WTC11 (cell line): ENCODE data around the gene ZNF423. TPM values are rescaled to one million over a fixed set of nuclear protein-coding genes. Genes with fewer than 3 reads are reported as not detected.

Source experiments
- ATAC-seq: fragments of 200-7000 bp; cut with Tn5 transposase; 2 replicates; pipeline ENCODE4 v1.10.0; 2021; ENCODE audit warnings: mild to moderate bottlenecking, moderate library complexity
- CTCF ChIA-PET: fragments of 300-600 bp; sonication (Branson Sonifier 250); formaldehyde crosslinking; loops from one replicate; lab custom pipeline; 2021; ENCODE audit warnings: antibody characterized with exemption; lab: Charles Lee
- POLR2A ChIA-PET: fragments of 350-600 bp; sonication (Branson Sonifier 250); formaldehyde crosslinking; loops from one replicate; lab custom pipeline; 2021; ENCODE audit warnings: antibody characterized with exemption; lab: Charles Lee
- DNase-seq: peaks from one replicate; pipeline ENCODE4 v3.0.0; 2021; ENCODE audit warnings: low spot score
- H3K27ac Mint-ChIP-seq: 2 replicates; pipeline ENCODE4 v1.8.0; 2021; ENCODE audit warnings: mixed read lengths
- H3K27me3 Mint-ChIP-seq: 2 replicates; pipeline ENCODE4 v1.8.0; 2021; ENCODE audit warnings: low read depth, mild to moderate bottlenecking, moderate library complexity, mixed read lengths
- H3K36me3 Mint-ChIP-seq: 2 replicates; pipeline ENCODE4 v1.8.0; 2021; ENCODE audit warnings: mixed read lengths
- H3K4me1 Mint-ChIP-seq: 2 replicates; pipeline ENCODE4 v1.8.0; 2022; ENCODE audit warnings: mixed read lengths
- H3K4me3 Mint-ChIP-seq: 2 replicates; pipeline ENCODE4 v1.8.0; 2021; ENCODE audit warnings: mild to moderate bottlenecking, moderate library complexity, mixed read lengths
- H3K9me3 Mint-ChIP-seq: 2 replicates; pipeline ENCODE4 v1.8.0; 2021; ENCODE audit warnings: mixed read lengths
- ATF1 ChIP-seq: sonication (generic); formaldehyde crosslinking; IDR thresholded peaks from 2 replicates; pipeline ENCODE4 v1.8.1; 2023; ENCODE audit warnings: mild to moderate bottlenecking, moderate library complexity, missing genetic modification reagents
- GABPB1 ChIP-seq: sonication (generic); formaldehyde crosslinking; IDR thresholded peaks from 2 replicates; pipeline ENCODE4 v1.8.1; 2023; ENCODE audit warnings: mild to moderate bottlenecking, missing genetic modification reagents
- GRHL2 ChIP-seq: fragments of 250-450 bp; sonication (Bioruptor Pico); IDR thresholded peaks from 2 replicates; pipeline ENCODE4 v1.8.0; 2022; ENCODE audit warnings: mild to moderate bottlenecking, moderate library complexity; ENCODE audit not compliant: insufficient replicate concordance, severe bottlenecking
- NFATC4 ChIP-seq: fragments of 250-450 bp; sonication (Bioruptor Pico); IDR thresholded peaks from 2 replicates; pipeline ENCODE4 v1.9.0; 2021; ENCODE audit warnings: mild to moderate bottlenecking
- NFE2L1 ChIP-seq: sonication (generic); formaldehyde crosslinking; IDR thresholded peaks from 2 replicates; pipeline ENCODE4 v1.8.1; 2023; ENCODE audit warnings: missing genetic modification reagents
- NR2C2 ChIP-seq: sonication (generic); formaldehyde crosslinking; IDR thresholded peaks from 2 replicates; pipeline ENCODE4 v1.8.0; 2022; ENCODE audit warnings: mild to moderate bottlenecking, missing genetic modification reagents
- SMAD3 ChIP-seq: sonication (generic); formaldehyde crosslinking; IDR thresholded peaks from 2 replicates; pipeline ENCODE4 v1.8.0; 2022; ENCODE audit warnings: missing genetic modification reagents, mild to moderate bottlenecking, borderline replicate concordance
- SP1 ChIP-seq: sonication (generic); formaldehyde crosslinking; conservative IDR thresholded peaks from 2 replicates; pipeline ENCODE4 v1.8.1; 2022; ENCODE audit warnings: missing genetic modification reagents
- TCF7 ChIP-seq: sonication (generic); formaldehyde crosslinking; IDR thresholded peaks from 2 replicates; pipeline ENCODE4 v1.8.0; 2022; ENCODE audit warnings: mild to moderate bottlenecking, low read depth, missing genetic modification reagents, moderate library complexity
- TP53 ChIP-seq: sonication (generic); formaldehyde crosslinking; IDR thresholded peaks from 2 replicates; pipeline ENCODE4 v1.8.1; 2023; ENCODE audit warnings: mild to moderate bottlenecking, missing genetic modification reagents
- ZNF138 ChIP-seq: sonication (generic); formaldehyde crosslinking; conservative IDR thresholded peaks from 2 replicates; pipeline ENCODE4 v1.8.1; 2022; ENCODE audit warnings: mild to moderate bottlenecking, moderate library complexity, missing genetic modification reagents
- ZNF416 ChIP-seq: fragments of 250-450 bp; sonication (Bioruptor Pico); IDR thresholded peaks from 2 replicates; pipeline ENCODE4 v1.9.0; 2021; ENCODE audit warnings: mild to moderate bottlenecking, inconsistent platforms
- total RNA-seq: library from RNA; stranded (reverse); gene quantifications from 3 replicates; pipeline ENCODE4 v1.2.3, GENCODE V29; 2021
- TF ChIP-seq, protein P1 (sequence below): sonication (generic); formaldehyde crosslinking; IDR thresholded peaks from 2 replicates; pipeline ENCODE4 v1.8.1; 2022; ENCODE audit warnings: missing genetic modification reagents, borderline replicate concordance
- TF ChIP-seq, protein P2 (sequence below): fragments of 250-450 bp; sonication (Bioruptor Pico); IDR thresholded peaks from 2 replicates; pipeline ENCODE4 v2.1.2; 2022; ENCODE audit warnings: mild to moderate bottlenecking, moderate library complexity
- TF ChIP-seq, protein P3 (sequence below): fragments of 250-450 bp; sonication (Bioruptor Pico); IDR thresholded peaks from 2 replicates; pipeline ENCODE4 v1.9.0; 2021; ENCODE audit warnings: moderate library complexity, mild to moderate bottlenecking, inconsistent platforms, borderline replicate concordance
- TF ChIP-seq, protein P4 (sequence below): sonication (generic); formaldehyde crosslinking; IDR thresholded peaks from 2 replicates; pipeline ENCODE4 v1.8.0; 2023; ENCODE audit warnings: missing genetic modification reagents, mild to moderate bottlenecking, borderline replicate concordance
- TF ChIP-seq, protein P5 (sequence below): sonication (generic); formaldehyde crosslinking; IDR thresholded peaks from 2 replicates; pipeline ENCODE4 v1.8.1; 2023; ENCODE audit warnings: mild to moderate bottlenecking, missing genetic modification reagents
- TF ChIP-seq, protein P6 (sequence below): fragments of 250-450 bp; sonication (Bioruptor Pico); conservative IDR thresholded peaks from 2 replicates; pipeline ENCODE4 v1.9.0; 2021; ENCODE audit warnings: mild to moderate bottlenecking
- TF ChIP-seq, protein P7 (sequence below): sonication (generic); formaldehyde crosslinking; IDR thresholded peaks from 2 replicates; pipeline ENCODE4 v1.8.0; 2022; ENCODE audit warnings: mild to moderate bottlenecking, missing genetic modification reagents

The ZNF423 gene
- total RNA-seq, 1 experiment from 2014 or later = 38.8 TPM

DNA sequence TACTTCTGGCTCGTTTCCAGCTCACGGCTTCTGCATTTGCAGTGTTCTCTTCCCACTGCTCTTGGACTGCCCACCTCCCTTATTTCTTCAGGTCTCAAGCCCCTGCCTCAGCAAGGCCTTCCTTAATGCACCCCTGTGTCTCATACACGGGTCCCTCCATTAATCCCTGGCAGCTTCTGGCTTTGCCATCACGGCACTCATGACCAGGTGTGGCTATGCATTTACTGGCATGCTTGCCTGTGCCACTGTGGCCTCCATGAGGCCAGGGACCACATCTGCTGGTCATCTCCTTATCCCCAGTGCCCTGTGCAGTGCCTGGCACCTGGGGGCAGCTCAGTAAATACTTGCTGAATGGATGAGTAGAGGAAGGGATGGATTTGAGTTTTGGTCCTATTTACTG is 368.2 kb downstream of the ZNF423 start:
- Mint-ChIP-seq H3K27ac (no peak overlapping the region), H3K9me3 (0 out of 2 replicates have a peak, but pooled peaks cover 4% of the 10 kb centered on the region), H3K4me1 (peaks cover 16% of the 10 kb centered on the region), H3K27me3 (peaks cover 8% of the 10 kb centered on the region), H3K36me3 (no peaks in the 10 kb centered on the region; the same call in 1 of the 2 replicates), H3K4me3 (no peak overlapping the region)
- TF ChIP-seq, protein P1, sequence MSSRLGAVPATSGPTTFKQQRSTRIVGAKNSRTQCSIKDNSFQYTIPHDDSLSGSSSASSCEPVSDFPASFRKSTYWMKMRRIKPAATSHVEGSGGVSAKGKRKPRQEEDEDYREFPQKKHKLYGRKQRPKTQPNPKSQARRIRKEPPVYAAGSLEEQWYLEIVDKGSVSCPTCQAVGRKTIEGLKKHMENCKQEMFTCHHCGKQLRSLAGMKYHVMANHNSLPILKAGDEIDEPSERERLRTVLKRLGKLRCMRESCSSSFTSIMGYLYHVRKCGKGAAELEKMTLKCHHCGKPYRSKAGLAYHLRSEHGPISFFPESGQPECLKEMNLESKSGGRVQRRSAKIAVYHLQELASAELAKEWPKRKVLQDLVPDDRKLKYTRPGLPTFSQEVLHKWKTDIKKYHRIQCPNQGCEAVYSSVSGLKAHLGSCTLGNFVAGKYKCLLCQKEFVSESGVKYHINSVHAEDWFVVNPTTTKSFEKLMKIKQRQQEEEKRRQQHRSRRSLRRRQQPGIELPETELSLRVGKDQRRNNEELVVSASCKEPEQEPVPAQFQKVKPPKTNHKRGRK = no peak
- TF ChIP-seq, protein P2, sequence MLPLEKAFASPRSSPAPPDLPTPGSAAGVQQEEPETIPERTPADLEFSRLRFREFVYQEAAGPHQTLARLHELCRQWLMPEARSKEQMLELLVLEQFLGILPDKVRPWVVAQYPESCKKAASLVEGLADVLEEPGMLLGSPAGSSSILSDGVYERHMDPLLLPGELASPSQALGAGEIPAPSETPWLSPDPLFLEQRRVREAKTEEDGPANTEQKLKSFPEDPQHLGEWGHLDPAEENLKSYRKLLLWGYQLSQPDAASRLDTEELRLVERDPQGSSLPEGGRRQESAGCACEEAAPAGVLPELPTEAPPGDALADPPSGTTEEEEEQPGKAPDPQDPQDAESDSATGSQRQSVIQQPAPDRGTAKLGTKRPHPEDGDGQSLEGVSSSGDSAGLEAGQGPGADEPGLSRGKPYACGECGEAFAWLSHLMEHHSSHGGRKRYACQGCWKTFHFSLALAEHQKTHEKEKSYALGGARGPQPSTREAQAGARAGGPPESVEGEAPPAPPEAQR (CRISPR knock-in tag) = no peak
- TF ChIP-seq, protein P3, sequence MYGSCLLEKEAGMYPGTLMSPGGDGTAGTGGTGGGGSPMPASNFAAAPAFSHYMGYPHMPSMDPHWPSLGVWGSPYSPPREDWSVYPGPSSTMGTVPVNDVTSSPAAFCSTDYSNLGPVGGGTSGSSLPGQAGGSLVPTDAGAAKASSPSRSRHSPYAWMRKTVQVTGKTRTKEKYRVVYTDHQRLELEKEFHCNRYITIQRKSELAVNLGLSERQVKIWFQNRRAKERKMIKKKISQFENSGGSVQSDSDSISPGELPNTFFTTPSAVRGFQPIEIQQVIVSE = no peak
- TF ChIP-seq SMAD3 (CRISPR knock-in tag) (no peak), ZNF138 (CRISPR knock-in tag) (no peak), NFE2L1 (CRISPR knock-in tag) (no peak), ATF1 (CRISPR knock-in tag) (no peak), TP53 (no peak), TCF7 (CRISPR knock-in tag) (no peak), ZNF416 (CRISPR knock-in tag) (no peak), GABPB1 (no peak), NR2C2 (CRISPR knock-in tag) (no peak), GRHL2 (CRISPR knock-in tag) (no peak), SP1 (CRISPR knock-in tag) (no peak), NFATC4 (CRISPR knock-in tag) (no peak)
- TF ChIP-seq, protein P4, sequence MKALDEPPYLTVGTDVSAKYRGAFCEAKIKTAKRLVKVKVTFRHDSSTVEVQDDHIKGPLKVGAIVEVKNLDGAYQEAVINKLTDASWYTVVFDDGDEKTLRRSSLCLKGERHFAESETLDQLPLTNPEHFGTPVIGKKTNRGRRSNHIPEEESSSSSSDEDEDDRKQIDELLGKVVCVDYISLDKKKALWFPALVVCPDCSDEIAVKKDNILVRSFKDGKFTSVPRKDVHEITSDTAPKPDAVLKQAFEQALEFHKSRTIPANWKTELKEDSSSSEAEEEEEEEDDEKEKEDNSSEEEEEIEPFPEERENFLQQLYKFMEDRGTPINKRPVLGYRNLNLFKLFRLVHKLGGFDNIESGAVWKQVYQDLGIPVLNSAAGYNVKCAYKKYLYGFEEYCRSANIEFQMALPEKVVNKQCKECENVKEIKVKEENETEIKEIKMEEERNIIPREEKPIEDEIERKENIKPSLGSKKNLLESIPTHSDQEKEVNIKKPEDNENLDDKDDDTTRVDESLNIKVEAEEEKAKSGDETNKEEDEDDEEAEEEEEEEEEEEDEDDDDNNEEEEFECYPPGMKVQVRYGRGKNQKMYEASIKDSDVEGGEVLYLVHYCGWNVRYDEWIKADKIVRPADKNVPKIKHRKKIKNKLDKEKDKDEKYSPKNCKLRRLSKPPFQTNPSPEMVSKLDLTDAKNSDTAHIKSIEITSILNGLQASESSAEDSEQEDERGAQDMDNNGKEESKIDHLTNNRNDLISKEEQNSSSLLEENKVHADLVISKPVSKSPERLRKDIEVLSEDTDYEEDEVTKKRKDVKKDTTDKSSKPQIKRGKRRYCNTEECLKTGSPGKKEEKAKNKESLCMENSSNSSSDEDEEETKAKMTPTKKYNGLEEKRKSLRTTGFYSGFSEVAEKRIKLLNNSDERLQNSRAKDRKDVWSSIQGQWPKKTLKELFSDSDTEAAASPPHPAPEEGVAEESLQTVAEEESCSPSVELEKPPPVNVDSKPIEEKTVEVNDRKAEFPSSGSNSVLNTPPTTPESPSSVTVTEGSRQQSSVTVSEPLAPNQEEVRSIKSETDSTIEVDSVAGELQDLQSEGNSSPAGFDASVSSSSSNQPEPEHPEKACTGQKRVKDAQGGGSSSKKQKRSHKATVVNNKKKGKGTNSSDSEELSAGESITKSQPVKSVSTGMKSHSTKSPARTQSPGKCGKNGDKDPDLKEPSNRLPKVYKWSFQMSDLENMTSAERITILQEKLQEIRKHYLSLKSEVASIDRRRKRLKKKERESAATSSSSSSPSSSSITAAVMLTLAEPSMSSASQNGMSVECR = no peak
- TF ChIP-seq, protein P5, sequence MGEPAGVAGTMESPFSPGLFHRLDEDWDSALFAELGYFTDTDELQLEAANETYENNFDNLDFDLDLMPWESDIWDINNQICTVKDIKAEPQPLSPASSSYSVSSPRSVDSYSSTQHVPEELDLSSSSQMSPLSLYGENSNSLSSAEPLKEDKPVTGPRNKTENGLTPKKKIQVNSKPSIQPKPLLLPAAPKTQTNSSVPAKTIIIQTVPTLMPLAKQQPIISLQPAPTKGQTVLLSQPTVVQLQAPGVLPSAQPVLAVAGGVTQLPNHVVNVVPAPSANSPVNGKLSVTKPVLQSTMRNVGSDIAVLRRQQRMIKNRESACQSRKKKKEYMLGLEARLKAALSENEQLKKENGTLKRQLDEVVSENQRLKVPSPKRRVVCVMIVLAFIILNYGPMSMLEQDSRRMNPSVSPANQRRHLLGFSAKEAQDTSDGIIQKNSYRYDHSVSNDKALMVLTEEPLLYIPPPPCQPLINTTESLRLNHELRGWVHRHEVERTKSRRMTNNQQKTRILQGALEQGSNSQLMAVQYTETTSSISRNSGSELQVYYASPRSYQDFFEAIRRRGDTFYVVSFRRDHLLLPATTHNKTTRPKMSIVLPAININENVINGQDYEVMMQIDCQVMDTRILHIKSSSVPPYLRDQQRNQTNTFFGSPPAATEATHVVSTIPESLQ = no peak
- TF ChIP-seq, protein P6, sequence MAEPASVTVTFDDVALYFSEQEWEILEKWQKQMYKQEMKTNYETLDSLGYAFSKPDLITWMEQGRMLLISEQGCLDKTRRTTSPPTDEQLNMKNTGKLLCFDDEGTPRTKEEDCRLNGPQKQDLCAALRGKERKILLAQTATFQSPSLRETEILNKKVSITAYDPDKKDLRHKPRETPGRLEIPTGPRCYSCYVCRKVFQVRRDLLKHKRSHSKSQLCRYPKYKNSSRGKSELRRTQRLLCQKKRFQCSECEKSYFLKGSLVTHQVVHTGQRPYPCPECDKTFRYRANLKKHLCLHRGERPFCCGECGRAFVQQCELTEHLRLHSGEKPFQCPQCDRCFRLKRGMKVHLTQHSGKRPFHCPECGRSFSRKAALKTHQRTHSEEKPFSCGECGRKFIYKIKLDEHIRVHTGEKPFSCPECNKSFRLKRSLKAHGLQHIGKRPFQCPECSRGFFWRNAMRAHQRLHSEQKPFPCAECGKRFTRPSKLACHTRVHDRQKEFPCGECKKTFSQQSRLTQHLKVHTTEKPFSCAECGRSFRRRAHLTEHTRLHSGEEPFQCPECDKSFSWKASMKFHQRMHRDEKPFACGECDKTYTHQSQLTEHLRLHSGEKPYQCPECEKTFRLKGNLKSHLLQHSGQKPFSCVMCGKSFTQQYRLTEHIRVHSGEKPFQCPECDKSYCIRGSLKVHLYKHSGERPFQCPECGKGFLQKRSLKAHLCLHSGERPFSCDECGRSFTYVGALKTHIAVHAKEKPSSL (CRISPR knock-in tag) = no peak
- TF ChIP-seq, protein P7, sequence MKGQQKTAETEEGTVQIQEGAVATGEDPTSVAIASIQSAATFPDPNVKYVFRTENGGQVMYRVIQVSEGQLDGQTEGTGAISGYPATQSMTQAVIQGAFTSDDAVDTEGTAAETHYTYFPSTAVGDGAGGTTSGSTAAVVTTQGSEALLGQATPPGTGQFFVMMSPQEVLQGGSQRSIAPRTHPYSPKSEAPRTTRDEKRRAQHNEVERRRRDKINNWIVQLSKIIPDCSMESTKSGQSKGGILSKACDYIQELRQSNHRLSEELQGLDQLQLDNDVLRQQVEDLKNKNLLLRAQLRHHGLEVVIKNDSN (CRISPR knock-in tag) = no peak
- POLR2A ChIA-PET = no interaction called here
- CTCF ChIA-PET = no interaction called here
- ATAC-seq (no peak), DNase-seq (no peak)
